SK-N-SH (cell line): ENCODE measurements around the gene NTSR1. TPM values are rescaled to one million over a fixed set of nuclear protein-coding genes. Genes with fewer than 3 reads are reported as not detected.
A peak's percentile ranks its signal among the peaks of the same experiment; 100 is the strongest.

Experiments used
- CTCF ChIA-PET: fragments of 300-600, 350-600 bp; formaldehyde crosslinking; extraction: SDS; loops from one replicate; lab custom pipeline; 2021; lab: Yijun Ruan, JAX
- POLR2A ChIA-PET: fragments of 350-600 bp; sonication (Branson Sonifier 250); formaldehyde crosslinking; extraction: SDS; loops from one replicate; lab custom pipeline; 2020; ENCODE audit warnings: antibody characterized with exemption, inconsistent platforms; lab: Yijun Ruan, JAX
- DNase-seq: peaks from one replicate; pipeline ENCODE4 v3.0.0; 2012
- H2AFZ ChIP-seq: fragments of 200-600 bp; sonication (generic); 2 replicates; pipeline ENCODE4 v1.8.1; 2016; ENCODE audit warnings: antibody characterized with exemption, mild to moderate bottlenecking, low read depth
- H3F3A ChIP-seq: fragments of 200-600 bp; sonication (generic); replicated peaks from 2 replicates; pipeline ENCODE3; 2016; ENCODE audit warnings: antibody characterized with exemption, mild to moderate bottlenecking; ENCODE audit not compliant: insufficient read depth
- H3K27ac ChIP-seq, 2 experiments: fragments of 200-500 bp in 1 of 2; fragments of 200-600 bp in 1 of 2; sonication (Bioruptor generic) in 1 of 2; sonication (generic), shearing (Covaris generic) in 1 of 2; 2 replicates each; pipeline versions ENCODE4 v1.5.1 to v1.6.1; 2014 to 2016; ENCODE audit warnings: low read depth in 2 of 2, inconsistent platforms in 1 of 2, low read length in 1 of 2, mild to moderate bottlenecking in 1 of 2, mixed read lengths in 1 of 2
- H3K27me3 ChIP-seq: fragments of 200-600 bp; sonication (generic), shearing (Covaris generic); 2 replicates; pipeline ENCODE4 v1.6.1; 2016; ENCODE audit warnings: mixed run types; ENCODE audit not compliant: insufficient read depth
- H3K36me3 ChIP-seq, 2 experiments: fragments of 200-500 bp in 1 of 2; fragments of 200-600 bp in 1 of 2; sonication (Bioruptor generic) in 1 of 2; sonication (generic) in 1 of 2; replicated peaks in 1 of 2; 2 replicates each; pipeline versions ENCODE3 to v1.5.1; 2014 to 2016; ENCODE audit warnings: low read length in 1 of 2, mild to moderate bottlenecking in 1 of 2; ENCODE audit not compliant: insufficient read depth in 2 of 2, control insufficient read depth in 1 of 2
- H3K4me1 ChIP-seq, 2 experiments: fragments of 200-500 bp in 1 of 2; fragments of 200-600 bp in 1 of 2; sonication (Bioruptor generic) in 1 of 2; sonication (generic), shearing (Covaris generic) in 1 of 2; 2 replicates each; pipeline versions ENCODE4 v1.5.1 to v1.6.1; 2014 to 2016; ENCODE audit warnings: low read depth in 1 of 2, low read length in 1 of 2, mixed run types in 1 of 2; ENCODE audit not compliant: insufficient read depth in 2 of 2, control insufficient read depth in 1 of 2
- H3K4me2 ChIP-seq: fragments of 200-600 bp; sonication (generic), shearing (Covaris generic); 2 replicates; pipeline ENCODE4 v1.6.1; 2017; ENCODE audit warnings: mixed run types
- H3K4me3 ChIP-seq, 2 experiments: fragments of 200-500 bp in 1 of 2; fragments of 200-600 bp in 1 of 2; sonication (Bioruptor generic) in 1 of 2; sonication (generic), shearing (Covaris generic) in 1 of 2; 2 replicates each; pipeline versions ENCODE4 v1.5.1 to v1.8.1; 2014 to 2016; ENCODE audit warnings: low read depth in 2 of 2, inconsistent platforms in 1 of 2, low read length in 1 of 2, mild to moderate bottlenecking in 1 of 2, mixed read lengths in 1 of 2, moderate library complexity in 1 of 2
- H3K79me2 ChIP-seq: fragments of 200-600 bp; sonication (generic); 2 replicates; pipeline ENCODE4 v1.8.1; 2017; ENCODE audit warnings: mild to moderate bottlenecking; ENCODE audit not compliant: insufficient read depth
- H3K9ac ChIP-seq: fragments of 200-600 bp; sonication (generic); 2 replicates; pipeline ENCODE4 v1.6.1; 2017; ENCODE audit warnings: mixed run types
- H3K9me2 ChIP-seq: fragments of 200-600 bp; sonication (generic); 2 replicates; pipeline ENCODE4 v1.6.1; 2017; ENCODE audit warnings: mixed run types
- H3K9me3 ChIP-seq: fragments of 200-600 bp; sonication (generic); 2 replicates; pipeline ENCODE4 v1.6.1; 2017; ENCODE audit warnings: mixed run types, mild to moderate bottlenecking, moderate library complexity
- H4K20me1 ChIP-seq: fragments of 200-600 bp; sonication (generic); 2 replicates; pipeline ENCODE4 v1.6.1; 2017; ENCODE audit warnings: mild to moderate bottlenecking, mixed run types; ENCODE audit not compliant: insufficient read depth
- EP300 ChIP-seq, 2 experiments: IDR thresholded peaks; 2 replicates each; pipeline versions ENCODE4 v1.4.0 to v1.6.1; 2012; ENCODE audit warnings: borderline replicate concordance in 1 of 2, low read depth in 1 of 2, low read length in 1 of 2
- FOSL2 ChIP-seq: IDR thresholded peaks from 2 replicates; pipeline ENCODE4 v1.4.0; 2012; ENCODE audit warnings: low read depth, mild to moderate bottlenecking, moderate library complexity, borderline replicate concordance
- IRF3 ChIP-seq: fragments of 150-350 bp; IDR thresholded peaks from 2 replicates; pipeline ENCODE4 v1.6.1; 2016; ENCODE audit warnings: mild to moderate bottlenecking, low read depth, low read length
- JUND ChIP-seq: IDR thresholded peaks from 2 replicates; pipeline ENCODE4 v1.4.0; 2012
- PBX3 ChIP-seq: IDR thresholded peaks from 2 replicates; pipeline ENCODE4; 2012
- SMC3 ChIP-seq: IDR thresholded peaks from 2 replicates; pipeline ENCODE4 v1.6.1; 2012; ENCODE audit warnings: low read depth, low read length, improper control_type of control experiment
- USF2 ChIP-seq: fragments of 150-350 bp; IDR thresholded peaks from 2 replicates; pipeline ENCODE4 v1.6.1; 2017; ENCODE audit warnings: antibody characterized with exemption, low read length, low read depth, borderline replicate concordance
- YY1 ChIP-seq: IDR thresholded peaks from 2 replicates; pipeline ENCODE4 v1.4.0; 2012; ENCODE audit warnings: low read depth, mild to moderate bottlenecking
- WGBS: methylation state at CpG from one replicate; pipeline ENCODE4 v1.1.6; 2017; ENCODE audit warnings: low lambda C conversion rate; 5-methylcytosine and 5-hydroxymethylcytosine counted together
- polyA plus RNA-seq, 3 experiments: library from polyadenylated mRNA; depleted of rRNA; stranded (reverse); fragments of >200 nt; gene quantifications; 2 replicates each; pipeline ENCODE4 v1.2.3, GENCODE V29; 2012
- TF ChIP-seq, protein P1 (sequence below): IDR thresholded peaks from 2 replicates; pipeline ENCODE4 v1.4.0; 2012; ENCODE audit warnings: low read depth, borderline replicate concordance
- TF ChIP-seq, protein P2 (sequence below): IDR thresholded peaks from 2 replicates; pipeline ENCODE4 v1.4.0; 2012; ENCODE audit warnings: low read depth
- TF ChIP-seq, protein P3 (sequence below): IDR thresholded peaks from 2 replicates; pipeline ENCODE4 v1.4.0; 2012; ENCODE audit warnings: low read depth, borderline replicate concordance

NTSR1 gene
- polyA plus RNA-seq, 1 of the 3 experiments (the other 2 are of a cell fraction) = 8.2 TPM

GRCh38 chr20:62791301-62792181, 82.9 kb downstream of the NTSR1 start (continued):
- TF ChIP-seq, protein P1, sequence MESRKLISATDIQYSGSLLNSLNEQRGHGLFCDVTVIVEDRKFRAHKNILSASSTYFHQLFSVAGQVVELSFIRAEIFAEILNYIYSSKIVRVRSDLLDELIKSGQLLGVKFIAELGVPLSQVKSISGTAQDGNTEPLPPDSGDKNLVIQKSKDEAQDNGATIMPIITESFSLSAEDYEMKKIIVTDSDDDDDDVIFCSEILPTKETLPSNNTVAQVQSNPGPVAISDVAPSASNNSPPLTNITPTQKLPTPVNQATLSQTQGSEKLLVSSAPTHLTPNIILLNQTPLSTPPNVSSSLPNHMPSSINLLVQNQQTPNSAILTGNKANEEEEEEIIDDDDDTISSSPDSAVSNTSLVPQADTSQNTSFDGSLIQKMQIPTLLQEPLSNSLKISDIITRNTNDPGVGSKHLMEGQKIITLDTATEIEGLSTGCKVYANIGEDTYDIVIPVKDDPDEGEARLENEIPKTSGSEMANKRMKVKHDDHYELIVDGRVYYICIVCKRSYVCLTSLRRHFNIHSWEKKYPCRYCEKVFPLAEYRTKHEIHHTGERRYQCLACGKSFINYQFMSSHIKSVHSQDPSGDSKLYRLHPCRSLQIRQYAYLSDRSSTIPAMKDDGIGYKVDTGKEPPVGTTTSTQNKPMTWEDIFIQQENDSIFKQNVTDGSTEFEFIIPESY = no peak
- no peak for TF ChIP-seq IRF3
- no peak for TF ChIP-seq FOSL2
- TF ChIP-seq, protein P2, sequence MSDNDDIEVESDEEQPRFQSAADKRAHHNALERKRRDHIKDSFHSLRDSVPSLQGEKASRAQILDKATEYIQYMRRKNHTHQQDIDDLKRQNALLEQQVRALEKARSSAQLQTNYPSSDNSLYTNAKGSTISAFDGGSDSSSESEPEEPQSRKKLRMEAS = peak; percentile 75
- TF ChIP-seq, protein P3, sequence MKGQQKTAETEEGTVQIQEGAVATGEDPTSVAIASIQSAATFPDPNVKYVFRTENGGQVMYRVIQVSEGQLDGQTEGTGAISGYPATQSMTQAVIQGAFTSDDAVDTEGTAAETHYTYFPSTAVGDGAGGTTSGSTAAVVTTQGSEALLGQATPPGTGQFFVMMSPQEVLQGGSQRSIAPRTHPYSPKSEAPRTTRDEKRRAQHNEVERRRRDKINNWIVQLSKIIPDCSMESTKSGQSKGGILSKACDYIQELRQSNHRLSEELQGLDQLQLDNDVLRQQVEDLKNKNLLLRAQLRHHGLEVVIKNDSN = no peak
- TF ChIP-seq PBX3 = no peak
- TF ChIP-seq JUND = no peak
- TF ChIP-seq SMC3 = peak; percentile 98
- no peak for TF ChIP-seq EP300 (IDR thresholded peaks at IDR 0.05; ENCODE audit: borderline replicate concordance in 1 of 2, low read depth in 1 of 2, low read length in 1 of 2)

GRCh38 chr20:62792182-62792939, 83.7 kb downstream of the NTSR1 start:
- 60% methylated on average over 7 of the region's 9 CpGs for WGBS
- peaks cover 18 to 25% of the 10 kb centered on the region in 2 experiments; a peak in 3 of 4 replicates for H3K4me1 ChIP-seq
- no peaks in the 10 kb centered on the region for H3K27me3 ChIP-seq
- TF ChIP-seq USF2 = no peak
- no peak for TF ChIP-seq PBX3
- no peak for TF ChIP-seq YY1
- H4K20me1 ChIP-seq = 0 out of 2 replicates have a peak, but pooled peaks cover 4% of the 10 kb centered on the region
- DNase-seq = no peak
- peaks cover 30% of the 10 kb centered on the region for H3F3A ChIP-seq
- no peak overlapping the region for H2AFZ ChIP-seq
- CTCF ChIA-PET = interaction anchor here (0.6 to 9.4 kb wide), 60 partner anchors 9 to 389 kb away, joined by 3 to 162 read pairs (median 8); partner anchors contain the start of genes NTSR1, OGFR and SLCO4A1
- POLR2A ChIA-PET = interaction anchor here (0.6 to 0.7 kb wide), 2 partner anchors 118 to 150 kb away, joined by 3 read pairs; no protein-coding TSS in a partner anchor
- peaks cover 6% of the 10 kb centered on the region for H3K79me2 ChIP-seq
- peak overlapping the region in 1 of 2 experiments; percentile 7; a peak in 1 of 4 replicates for H3K27ac ChIP-seq
- no peak overlapping the region for H3K9ac ChIP-seq
- no peaks in the 10 kb centered on the region for H3K9me2 ChIP-seq
- H3K9me3 ChIP-seq = no peaks in the 10 kb centered on the region
- no peak overlapping the region for H3K4me2 ChIP-seq
- no peak overlapping the region for H3K4me3 ChIP-seq
- H3K36me3 ChIP-seq = no peaks in the 10 kb centered on the region
